NCI-H524 (cell line): ENCODE measurements around the gene DOCK3.
"Not testable (repeated sequence)": the region's sequence is repeated elsewhere in the genome, so short reads cannot be mapped to it uniquely, and the experiment has no call there.

Source experiments
- DNase-seq, 2 experiments: peaks; one replicate each; lab custom pipeline; 2025; lab: John Stamatoyannopoulos, UW

The DOCK3 gene

GRCh38 chr3:50982540-50983325 is 308.0 kb downstream of the DOCK3 start:
- DNase-seq, result no peak

- DNase-seq, result no peak
Measured at GRCh38 chr3:50983887-50984286, 309.2 kb downstream of the DOCK3 start.

- DNase-seq, result no peak
Measured at GRCh38 chr3:50985893-50986292, 311.2 kb downstream of the DOCK3 start.

- DNase-seq, result no peak
Measured at GRCh38 chr3:50986726-50987125, 312.0 kb downstream of the DOCK3 start.

- DNase-seq, result no peak
Measured at GRCh38 chr3:50994537-50994936, 319.8 kb downstream of the DOCK3 start.

- no peak for DNase-seq
Measured at GRCh38 chr3:50995085-50995824, 320.5 kb downstream of the DOCK3 start.

GRCh38 chr3:51002495-51002894 is 327.8 kb downstream of the DOCK3 start:
- DNase-seq, result no peak

- no peak for DNase-seq
Measured at GRCh38 chr3:51004235-51004634, 329.5 kb downstream of the DOCK3 start.

GRCh38 chr3:51024121-51024520 is 349.4 kb downstream of the DOCK3 start:
- DNase-seq, result no peak

GRCh38 chr3:51024765-51025632 is 350.3 kb downstream of the DOCK3 start:
- peak; percentile 90 to 97 for DNase-seq

- DNase-seq, result no peak
Measured at GRCh38 chr3:51031666-51032065, 356.9 kb downstream of the DOCK3 start.

- DNase-seq, result no peak
Measured at GRCh38 chr3:51035630-51036029, 360.9 kb downstream of the DOCK3 start.

GRCh38 chr3:51044982-51045381 is 370.3 kb downstream of the DOCK3 start:
- peak; percentile 24 to 66 for DNase-seq

GRCh38 chr3:51052562-51052961 is 377.8 kb downstream of the DOCK3 start:
- DNase-seq, result no peak

GRCh38 chr3:51057121-51057520 is 382.4 kb downstream of the DOCK3 start:
- DNase-seq, result no peak

GRCh38 chr3:51063053-51063452 is 388.3 kb downstream of the DOCK3 start:
- peak; percentile 65 to 88 for DNase-seq

GRCh38 chr3:51075221-51075775 is 400.6 kb downstream of the DOCK3 start:
- no peak for DNase-seq

- no peak for DNase-seq
Measured at GRCh38 chr3:51082363-51082762, 407.6 kb downstream of the DOCK3 start.

- DNase-seq, result no peak
Measured at GRCh38 chr3:51083490-51083889, 408.8 kb downstream of the DOCK3 start.

- DNase-seq, result peak; percentile 62 to 80
Measured at GRCh38 chr3:51092141-51092540, 417.4 kb downstream of the DOCK3 start.

- not testable (repeated sequence) for DNase-seq
Measured at GRCh38 chr3:51094838-51095237, 420.1 kb downstream of the DOCK3 start.
